Astrocyte of the spinal cord (primary cell): ENCODE results near the gene MAGI2.

Experiments
- DNase-seq: peaks from one replicate; pipeline ENCODE4 v3.0.0; 2011; ENCODE audit warnings: low read depth, low spot score
- H3K4me3 ChIP-seq: 2 replicates; pipeline ENCODE4 v1.5.1; 2011; ENCODE audit warnings: low read depth, mild to moderate bottlenecking, low read length, moderate library complexity
- in situ Hi-C: cut with HindIII; loops from 2 replicates; pipeline ENCODE4 v1.10.0; 2017; ENCODE audit warnings: low sequenced_read_pairs
- TF ChIP-seq, protein P1 (sequence below): IDR thresholded peaks from 2 replicates; pipeline ENCODE4 v1.5.1; 2012; ENCODE audit warnings: low read depth, mild to moderate bottlenecking, low read length, inconsistent platforms

MAGI2 gene

DNA sequence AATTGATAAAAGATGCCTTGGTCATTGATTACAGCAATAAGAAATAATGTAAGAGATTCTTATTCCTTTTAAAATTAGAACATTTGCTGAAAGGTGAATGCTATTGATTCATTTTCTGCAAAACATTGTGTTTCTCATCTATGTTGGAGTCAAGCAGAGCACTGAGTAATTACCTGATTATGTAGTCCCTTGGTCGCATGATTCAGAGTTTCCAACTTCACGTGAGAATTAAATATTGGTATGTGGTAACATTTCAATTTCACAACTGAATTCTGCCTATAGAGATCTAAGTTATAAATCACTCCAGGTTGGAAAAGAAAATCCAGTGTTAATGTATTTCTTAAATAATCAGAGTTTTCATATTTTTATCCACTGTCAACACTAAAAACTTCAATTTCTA lies 953.5 kb downstream of the MAGI2 start:
- TF ChIP-seq, protein P1, sequence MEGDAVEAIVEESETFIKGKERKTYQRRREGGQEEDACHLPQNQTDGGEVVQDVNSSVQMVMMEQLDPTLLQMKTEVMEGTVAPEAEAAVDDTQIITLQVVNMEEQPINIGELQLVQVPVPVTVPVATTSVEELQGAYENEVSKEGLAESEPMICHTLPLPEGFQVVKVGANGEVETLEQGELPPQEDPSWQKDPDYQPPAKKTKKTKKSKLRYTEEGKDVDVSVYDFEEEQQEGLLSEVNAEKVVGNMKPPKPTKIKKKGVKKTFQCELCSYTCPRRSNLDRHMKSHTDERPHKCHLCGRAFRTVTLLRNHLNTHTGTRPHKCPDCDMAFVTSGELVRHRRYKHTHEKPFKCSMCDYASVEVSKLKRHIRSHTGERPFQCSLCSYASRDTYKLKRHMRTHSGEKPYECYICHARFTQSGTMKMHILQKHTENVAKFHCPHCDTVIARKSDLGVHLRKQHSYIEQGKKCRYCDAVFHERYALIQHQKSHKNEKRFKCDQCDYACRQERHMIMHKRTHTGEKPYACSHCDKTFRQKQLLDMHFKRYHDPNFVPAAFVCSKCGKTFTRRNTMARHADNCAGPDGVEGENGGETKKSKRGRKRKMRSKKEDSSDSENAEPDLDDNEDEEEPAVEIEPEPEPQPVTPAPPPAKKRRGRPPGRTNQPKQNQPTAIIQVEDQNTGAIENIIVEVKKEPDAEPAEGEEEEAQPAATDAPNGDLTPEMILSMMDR = no peak
- DNase-seq = no peak
- H3K4me3 ChIP-seq = no peak overlapping the region
- in situ Hi-C loops = no loop called here

DNA sequence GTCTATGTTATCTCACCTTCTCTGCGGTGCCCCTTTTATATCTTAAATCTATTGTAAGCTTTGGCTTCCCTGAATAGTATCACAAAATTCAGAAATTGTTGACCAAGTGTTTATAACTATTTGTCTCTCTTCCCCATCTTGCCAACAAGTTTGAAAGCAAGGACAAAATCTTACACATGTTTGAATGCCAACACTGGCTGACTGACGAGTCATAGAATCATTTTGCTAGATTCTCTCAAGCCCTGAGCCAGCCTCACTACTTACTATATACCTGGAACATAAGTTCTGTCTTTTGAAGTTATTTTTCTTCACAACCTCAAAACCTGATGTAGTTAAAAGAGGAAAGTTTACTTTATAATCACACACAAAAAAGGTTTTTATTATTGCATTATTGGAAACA lies 954.2 kb downstream of the MAGI2 start:
- H3K4me3 ChIP-seq = no peak overlapping the region
- TF ChIP-seq, protein P1 = no peak
- DNase-seq = no peak
- in situ Hi-C loops = no loop called here

DNA sequence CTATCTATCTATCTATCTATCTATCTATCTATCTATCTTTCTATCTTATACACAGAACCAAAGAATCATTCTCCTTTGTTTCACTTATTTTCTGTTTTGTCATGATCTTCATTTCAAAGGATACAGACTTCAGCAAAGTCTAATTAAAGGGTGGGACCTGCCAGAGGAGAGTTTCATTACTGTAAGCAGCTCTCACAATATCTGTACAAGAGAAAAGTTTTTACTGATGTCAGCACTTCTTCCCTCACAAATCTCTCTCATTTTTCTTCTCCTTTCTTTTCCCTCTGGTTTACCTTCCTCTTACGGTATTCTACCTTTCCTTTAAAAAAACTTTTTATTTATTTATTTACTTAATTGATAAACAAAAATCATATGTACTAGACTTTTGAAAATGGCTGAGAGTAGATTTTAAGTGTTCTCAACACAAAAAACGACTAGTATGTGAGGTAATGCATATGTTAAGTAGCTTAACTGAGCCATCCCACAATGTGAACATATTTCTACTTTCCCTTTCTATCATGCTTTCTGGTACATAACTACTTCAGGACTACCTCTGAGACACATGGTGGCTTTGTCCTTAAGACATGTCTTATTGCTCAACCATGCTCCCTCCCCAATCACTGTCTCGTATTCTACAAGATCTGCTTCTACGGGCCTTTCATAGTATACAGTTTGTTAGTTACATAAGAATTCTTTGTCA lies 955.6 kb downstream of the MAGI2 start:
- TF ChIP-seq, protein P1 = no peak
- no peak overlapping the region for H3K4me3 ChIP-seq
- in situ Hi-C loops = no loop called here
- DNase-seq = no peak

DNA sequence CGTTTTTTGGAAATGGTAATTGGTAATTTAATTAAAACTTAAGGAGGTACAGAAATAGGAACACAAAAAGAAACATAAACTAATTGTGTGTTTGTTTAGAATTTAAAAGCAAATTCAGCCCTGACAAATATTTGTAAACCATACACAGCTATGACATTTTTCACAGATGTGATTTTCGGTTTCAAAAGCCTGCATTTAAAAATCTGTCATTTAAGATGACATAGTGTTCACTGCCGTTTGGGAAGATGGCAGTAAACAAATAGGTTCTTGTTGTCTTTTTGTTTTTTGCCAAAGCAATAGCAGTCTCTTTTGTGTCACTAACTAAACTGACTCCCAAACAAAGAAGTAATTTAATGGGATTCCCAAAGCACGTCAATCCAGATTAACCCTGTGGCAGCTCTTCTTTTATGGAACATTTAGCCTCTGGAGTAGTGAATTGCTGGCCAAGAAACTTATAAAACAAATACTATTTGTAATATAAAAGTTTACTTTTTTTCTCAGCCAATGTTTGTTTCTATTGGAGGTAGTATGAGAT lies 957.3 kb downstream of the MAGI2 start:
- TF ChIP-seq, protein P1 = no peak
- in situ Hi-C loops = no loop called here
- DNase-seq = no peak
- no peak overlapping the region for H3K4me3 ChIP-seq

DNA sequence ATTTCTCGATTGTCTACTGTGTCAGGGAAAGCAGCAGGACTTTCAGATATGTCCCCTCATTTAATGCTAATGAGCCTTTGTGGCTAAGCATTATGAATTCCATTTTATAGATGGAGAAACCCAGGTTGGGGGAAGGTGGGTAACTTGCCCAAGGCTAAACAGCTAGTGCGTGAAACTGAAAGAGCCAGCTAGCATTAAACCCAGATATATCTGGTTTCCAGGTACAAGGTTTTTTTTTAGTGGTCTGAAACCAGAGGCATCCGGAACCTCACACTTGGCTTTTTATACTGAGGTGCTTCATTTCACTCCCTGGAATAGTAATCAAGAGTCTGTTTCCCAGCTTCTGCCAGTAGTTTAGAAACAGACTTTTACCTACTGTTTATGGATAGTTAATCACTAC lies 960.1 kb downstream of the MAGI2 start:
- in situ Hi-C loops = no loop called here
- no peak overlapping the region for H3K4me3 ChIP-seq
- no peak for DNase-seq
- TF ChIP-seq, protein P1 = no peak

DNA sequence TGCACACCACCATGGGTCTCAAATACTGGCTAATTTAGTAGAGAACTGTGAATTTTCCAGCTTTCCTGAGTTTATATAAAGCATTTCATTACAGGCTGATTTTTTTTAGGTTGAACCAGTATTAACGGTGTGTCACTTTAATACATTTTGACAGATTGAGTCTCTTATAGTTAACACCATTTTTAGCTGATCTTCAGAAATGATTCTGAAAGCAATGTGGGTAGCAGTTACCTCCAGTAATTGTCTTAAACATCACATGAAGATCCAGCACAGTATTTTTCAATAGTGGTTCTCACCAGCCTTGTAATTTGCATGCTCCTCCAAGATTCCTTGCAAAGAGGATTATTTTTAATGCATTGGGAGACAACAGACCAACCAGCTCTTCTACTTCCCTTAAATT lies 961.3 kb downstream of the MAGI2 start:
- TF ChIP-seq, protein P1 = no peak
- no peak overlapping the region for H3K4me3 ChIP-seq
- DNase-seq = no peak
- in situ Hi-C loops = no loop called here
